ENCODE results near the gene ZEB2.

The ZEB2 gene

GRCh38 chr2:144554492-144555210 lies 34.7 kb upstream of the ZEB2 start:
- no peak overlapping the region for H3K4me3 ChIP-seq (ENCODE audit: low read depth, low read length)
- H3K27me3 ChIP-seq: no peaks in the 10 kb centered on the region
- H3K4me1 ChIP-seq: no peaks in the 10 kb centered on the region
- TF ChIP-seq CTCF (IDR thresholded peaks at IDR 0.05; ENCODE audit: low read depth, low read length): no peak
- H3K9me3 ChIP-seq: no peaks in the 10 kb centered on the region
- no peak for DNase-seq
- H3K36me3 ChIP-seq: no peaks in the 10 kb centered on the region

GRCh38 chr2:144553379-144553778 lies 33.5 kb upstream of the ZEB2 start:
- H3K4me3 ChIP-seq (ENCODE audit: low read depth, low read length): no peak overlapping the region
- no peaks in the 10 kb centered on the region for H3K9me3 ChIP-seq
- no peak for DNase-seq
- H3K36me3 ChIP-seq: no peaks in the 10 kb centered on the region
- no peak for TF ChIP-seq CTCF (IDR thresholded peaks at IDR 0.05; ENCODE audit: low read depth, low read length)
- H3K4me1 ChIP-seq: no peaks in the 10 kb centered on the region
- H3K27me3 ChIP-seq: no peaks in the 10 kb centered on the region

- no peak for TF ChIP-seq CTCF (IDR thresholded peaks at IDR 0.05; ENCODE audit: low read depth, low read length)
- no peak overlapping the region for H3K4me3 ChIP-seq (ENCODE audit: low read depth, low read length)
- no peak for DNase-seq
- H3K36me3 ChIP-seq: no peaks in the 10 kb centered on the region
- H3K4me1 ChIP-seq: no peaks in the 10 kb centered on the region
- H3K27me3 ChIP-seq: no peaks in the 10 kb centered on the region
- H3K9me3 ChIP-seq: no peaks in the 10 kb centered on the region
Observed at GRCh38 chr2:144552821-144553220, 32.9 kb upstream of the ZEB2 start.

- Histone ChIP-seq H3K4me3 (ENCODE audit: low read depth, low read length) (no peak overlapping the region), H3K9me3 (no peaks in the 10 kb centered on the region), H3K27me3 (no peaks in the 10 kb centered on the region), H3K4me1 (no peaks in the 10 kb centered on the region), H3K36me3 (no peaks in the 10 kb centered on the region)
- no peak for TF ChIP-seq CTCF (IDR thresholded peaks at IDR 0.05; ENCODE audit: low read depth, low read length)
- no peak for DNase-seq
Observed at GRCh38 chr2:144550911-144551310, 31.0 kb upstream of the ZEB2 start.

- Histone ChIP-seq H3K27me3 (no peaks in the 10 kb centered on the region), H3K9me3 (no peaks in the 10 kb centered on the region), H3K36me3 (no peaks in the 10 kb centered on the region), H3K4me3 (ENCODE audit: low read depth, low read length) (no peak overlapping the region), H3K4me1 (no peaks in the 10 kb centered on the region)
- no peak for TF ChIP-seq CTCF (IDR thresholded peaks at IDR 0.05; ENCODE audit: low read depth, low read length)
- no peak for DNase-seq
Observed at GRCh38 chr2:144550084-144550483, 30.2 kb upstream of the ZEB2 start.

GRCh38 chr2:144548532-144549191 lies 28.7 kb upstream of the ZEB2 start:
- no peaks in the 10 kb centered on the region for H3K27me3 ChIP-seq
- no peak overlapping the region for H3K4me3 ChIP-seq (ENCODE audit: low read depth, low read length)
- TF ChIP-seq CTCF (IDR thresholded peaks at IDR 0.05; ENCODE audit: low read depth, low read length): no peak
- H3K36me3 ChIP-seq: no peaks in the 10 kb centered on the region
- no peaks in the 10 kb centered on the region for H3K4me1 ChIP-seq
- no peak for DNase-seq
- no peaks in the 10 kb centered on the region for H3K9me3 ChIP-seq
